Activated T-helper 1 cell treated with Interleukin-2 at 50 U/mL for 16 hours (primary cell): ENCODE measurements around the gene TSC1.

Experiments
- DNase-seq: peaks from one replicate; pipeline ENCODE4 v3.0.0-alpha.2; 2020; ENCODE audit warnings: low read depth

The TSC1 gene

GRCh38 chr9:132861666-132862065 is 82.8 kb downstream of the TSC1 start:
- no peak for DNase-seq

DNA sequence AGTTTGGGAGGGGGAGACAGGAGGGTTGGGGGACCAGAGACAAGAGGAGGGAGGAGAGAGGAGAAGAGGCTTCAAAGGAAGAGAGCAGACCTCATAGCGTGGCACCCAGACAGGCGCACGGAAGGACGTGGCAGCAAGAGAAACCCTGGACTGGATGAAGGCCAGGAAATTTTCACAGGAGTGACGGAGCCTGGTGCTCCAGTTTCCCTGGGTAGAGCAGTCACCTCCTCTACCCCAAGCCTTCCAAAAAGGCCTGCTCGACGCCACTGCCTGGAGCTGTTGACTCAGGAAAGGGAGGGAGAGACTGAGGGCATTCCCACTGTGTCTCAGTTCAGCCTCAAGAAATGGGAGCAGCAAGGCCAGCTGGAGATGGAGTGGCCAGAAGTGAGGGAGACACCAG is 85.7 kb downstream of the TSC1 start:
- DNase-seq: no peak

- DNase-seq: no peak
Observed at GRCh38 chr9:132857616-132858342, 86.6 kb downstream of the TSC1 start.

DNA sequence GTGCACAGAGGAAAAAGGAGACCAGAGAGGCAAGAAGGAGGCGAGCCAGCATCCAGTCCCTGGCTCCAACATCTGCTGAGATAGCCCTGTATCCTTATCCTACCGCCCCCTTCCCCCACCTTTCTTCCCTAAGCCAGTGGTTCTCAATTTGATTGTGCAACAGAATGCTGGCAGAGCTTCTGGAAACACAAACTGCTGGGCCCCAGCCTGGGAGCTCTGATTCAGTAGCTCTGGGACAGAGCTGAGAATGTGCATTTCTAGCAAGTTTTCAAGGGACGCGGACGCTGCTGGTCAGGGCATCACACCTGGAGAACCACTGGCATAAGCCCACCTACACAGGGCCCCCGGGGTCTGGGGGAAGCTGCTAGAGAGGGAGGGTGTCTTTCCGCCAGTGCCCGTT is 87.4 kb downstream of the TSC1 start:
- no peak for DNase-seq

GRCh38 chr9:132855904-132856303 is 88.5 kb downstream of the TSC1 start:
- DNase-seq: no peak

DNA sequence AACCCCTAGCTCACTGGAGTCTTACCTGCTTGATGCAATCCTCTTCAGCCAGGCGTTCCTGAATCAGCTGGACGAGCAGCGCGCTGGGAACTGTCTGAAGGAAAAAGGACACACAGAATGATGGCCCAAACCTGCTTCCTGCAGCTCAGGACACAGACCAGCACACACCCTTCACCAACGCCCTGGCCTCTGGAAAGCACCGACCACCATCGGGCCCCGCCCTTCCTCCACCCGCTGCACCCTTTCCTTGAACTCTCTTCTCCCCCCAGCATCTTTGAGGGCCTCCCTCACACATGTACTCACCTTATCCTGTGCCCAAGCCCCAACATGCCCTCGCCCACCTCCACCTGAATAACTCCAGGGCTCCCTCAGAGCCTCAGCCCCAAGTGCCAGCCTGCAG is 89.6 kb downstream of the TSC1 start:
- no peak for DNase-seq

DNA sequence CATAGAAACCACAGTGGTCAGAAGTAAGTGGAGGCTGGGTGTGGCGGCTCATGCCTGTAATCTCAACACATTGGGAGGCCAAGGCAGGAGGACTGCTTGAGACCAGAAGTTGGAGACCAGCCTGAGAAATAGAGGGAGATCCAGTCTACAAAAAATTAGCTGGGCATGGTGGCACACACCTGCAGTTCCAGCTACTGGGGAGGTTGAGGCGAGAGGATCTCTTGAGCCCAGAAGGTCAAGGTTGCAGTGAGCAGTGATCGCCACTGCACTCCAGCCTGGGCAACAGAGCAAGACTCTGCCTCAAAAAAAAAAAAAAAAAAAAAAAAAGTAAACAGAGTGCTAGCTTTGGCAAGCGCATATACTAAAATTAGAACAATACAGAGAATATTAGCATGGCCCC is 90.9 kb downstream of the TSC1 start:
- no peak for DNase-seq

GRCh38 chr9:132849185-132849706 is 95.2 kb downstream of the TSC1 start:
- no peak for DNase-seq

DNA sequence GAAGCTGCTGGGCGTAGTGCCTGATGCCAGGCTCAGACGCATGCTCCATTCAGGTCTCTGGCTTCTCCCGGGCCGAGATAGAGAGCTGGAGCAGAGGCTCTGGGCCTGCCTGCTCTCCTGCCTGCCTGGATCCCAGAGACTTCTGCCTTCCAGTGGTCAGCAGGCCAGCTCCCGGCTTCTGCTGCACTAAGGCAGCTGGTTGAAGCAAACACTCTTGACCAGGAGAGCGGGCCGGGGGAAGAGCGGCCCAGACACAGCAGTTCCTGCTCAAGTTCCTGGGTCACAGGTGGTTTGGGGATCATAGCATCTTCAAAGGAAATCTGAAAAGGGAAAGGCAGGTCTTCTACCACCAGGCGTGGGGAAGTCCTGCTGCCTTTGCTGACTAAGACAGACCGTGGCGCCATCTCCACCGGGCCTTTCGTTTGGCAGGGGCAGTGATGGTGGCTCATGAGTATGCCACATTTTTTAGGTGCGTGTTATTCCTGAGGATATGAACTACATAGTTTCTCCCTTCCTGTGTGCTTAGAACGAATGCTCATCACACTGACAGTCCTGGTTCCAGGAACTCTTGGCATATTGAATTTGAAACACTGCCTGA is 97.4 kb downstream of the TSC1 start:
- no peak for DNase-seq

GRCh38 chr9:132846109-132846917 is 98.1 kb downstream of the TSC1 start:
- no peak for DNase-seq

GRCh38 chr9:132842124-132843044 is 102.0 kb downstream of the TSC1 start:
- DNase-seq: no peak
